ENCODE data around the gene PPP1CA. TPM values are rescaled to one million over a fixed set of nuclear protein-coding genes. Genes with fewer than 3 reads are reported as not detected.

The PPP1CA gene
- total RNA-seq, 1 experiment from 2014 or later, result 238 TPM

DNA sequence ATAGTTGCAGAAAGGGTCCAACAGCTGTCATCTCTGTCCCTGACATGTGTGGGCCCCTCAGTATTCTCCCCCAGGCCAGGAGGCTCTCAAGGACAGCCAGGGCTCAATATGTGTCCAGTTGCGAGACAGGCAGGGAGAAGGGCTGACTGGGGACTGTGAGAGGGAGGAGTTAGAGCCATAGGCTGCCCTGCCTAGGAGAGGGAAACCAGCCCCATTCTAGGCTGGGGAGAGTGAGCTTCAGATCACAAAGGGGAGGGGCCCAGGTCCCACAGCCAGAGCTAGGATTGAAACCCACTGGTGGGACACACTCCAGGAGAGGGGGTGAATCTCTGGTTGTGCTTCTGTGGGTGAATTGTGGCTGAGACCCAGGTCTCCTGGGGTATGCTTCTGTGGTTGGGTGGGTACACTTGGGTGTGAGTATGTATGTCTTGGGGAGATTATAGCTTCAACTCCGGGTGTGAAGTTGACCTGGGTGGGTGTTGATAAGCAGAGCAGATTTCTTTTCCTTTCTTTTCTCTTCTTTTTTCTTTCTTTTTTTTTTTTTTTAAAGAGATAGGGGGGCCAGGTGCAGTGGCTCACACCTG, 11.7 kb upstream of the PPP1CA start:
- Histone ChIP-seq H3K4me3 (replicated peaks in 1 of 2; ENCODE audit: low read depth in 1 of 2, low read length in 2 of 2) (no peak overlapping the region), H3K9me2 (ENCODE audit: insufficient read depth) (no peaks in the 10 kb centered on the region), H4K20me1 (ENCODE audit: insufficient read depth) (no peaks in the 10 kb centered on the region), H3K4me1 (ENCODE audit: control insufficient read depth in 1 of 2, insufficient read depth in 2 of 2, low read length in 2 of 2) (peaks cover 14 to 31% of the 10 kb centered on the region in 2 experiments; a peak in 3 of 4 replicates), H3K27ac (ENCODE audit: low read depth, low read length) (no peak overlapping the region), H3K36me3 (ENCODE audit: control insufficient read depth in 1 of 2, insufficient read depth in 2 of 2, low read length in 2 of 2) (no peaks in the 10 kb centered on the region), H2AFZ (ENCODE audit: low read depth, low read length, poor library complexity, severe bottlenecking) (no peak overlapping the region), H3K27me3 (ENCODE audit: insufficient read depth, low read length) (no peaks in the 10 kb centered on the region), H3K4me2 (ENCODE audit: low read length) (no peak overlapping the region), H3K9ac (ENCODE audit: low read length) (no peak overlapping the region), H3K79me2 (ENCODE audit: insufficient read depth, low read length) (no peaks in the 10 kb centered on the region), H3K9me3 (ENCODE audit: control insufficient read depth in 1 of 2, insufficient read depth in 1 of 2, low read depth in 1 of 2, low read length in 2 of 2) (no peaks in the 10 kb centered on the region)
- ChIA-PET POLR2A (interaction anchor here (1.9 kb wide), 1 partner anchor 12 kb away, joined by 5 read pairs; the partner anchor contains the start of gene PPP1CA), RAD21 (ENCODE audit: low non-redundant PET in 1 of 2, low total read pairs in 2 of 2, uncharacterized antibody in 2 of 2, unreplicated experiment in 2 of 2) (interaction anchor here in 1 of 2 experiments (1.4 kb wide), 1 partner anchor 12 kb away, joined by 4 read pairs; the partner anchor contains the start of gene PPP1CA), CTCF (interaction anchor here (1.1 kb wide), 1 partner anchor 12 kb away, joined by 3 read pairs; the partner anchor contains the start of gene PPP1CA)
- DNase-seq (ENCODE audit: low read depth, low spot score), result no peak
- BruUV-seq (replicated peaks), result no TSS peak
- TF ChIP-seq ELF1 (IDR thresholded peaks at IDR 0.05; ENCODE audit: borderline replicate concordance, low read depth), result no peak
- TF ChIP-seq FOSL1 (IDR thresholded peaks at IDR 0.05; ENCODE audit: low read depth), result no peak
- no peak for TF ChIP-seq YY1 (IDR thresholded peaks at IDR 0.05; ENCODE audit: extremely low read depth, insufficient replicate concordance, low read depth, low read length)
- TF ChIP-seq, protein P1, sequence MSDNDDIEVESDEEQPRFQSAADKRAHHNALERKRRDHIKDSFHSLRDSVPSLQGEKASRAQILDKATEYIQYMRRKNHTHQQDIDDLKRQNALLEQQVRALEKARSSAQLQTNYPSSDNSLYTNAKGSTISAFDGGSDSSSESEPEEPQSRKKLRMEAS (IDR thresholded peaks at IDR 0.05), result no peak
- TF ChIP-seq TCF7L2 (IDR thresholded peaks at IDR 0.05; ENCODE audit: borderline replicate concordance, extremely low read depth, insufficient read depth, insufficient read length), result no peak
- TF ChIP-seq CEBPB (IDR thresholded peaks at IDR 0.05; ENCODE audit: low read depth), result no peak
- no peak for TF ChIP-seq POLR2AphosphoS5 (IDR thresholded peaks at IDR 0.05; ENCODE audit: low read depth, low read length)
- TF ChIP-seq ZNF274 (IDR thresholded peaks at IDR 0.05; ENCODE audit: low read depth, low read length), result no peak
- TF ChIP-seq JUND (IDR thresholded peaks at IDR 0.05), result no peak
- no peak for TF ChIP-seq EZH2 (IDR thresholded peaks at IDR 0.05)
- TF ChIP-seq EZH2phosphoT487 (IDR thresholded peaks at IDR 0.05; ENCODE audit: borderline replicate concordance), result no peak
- TF ChIP-seq, protein P2, sequence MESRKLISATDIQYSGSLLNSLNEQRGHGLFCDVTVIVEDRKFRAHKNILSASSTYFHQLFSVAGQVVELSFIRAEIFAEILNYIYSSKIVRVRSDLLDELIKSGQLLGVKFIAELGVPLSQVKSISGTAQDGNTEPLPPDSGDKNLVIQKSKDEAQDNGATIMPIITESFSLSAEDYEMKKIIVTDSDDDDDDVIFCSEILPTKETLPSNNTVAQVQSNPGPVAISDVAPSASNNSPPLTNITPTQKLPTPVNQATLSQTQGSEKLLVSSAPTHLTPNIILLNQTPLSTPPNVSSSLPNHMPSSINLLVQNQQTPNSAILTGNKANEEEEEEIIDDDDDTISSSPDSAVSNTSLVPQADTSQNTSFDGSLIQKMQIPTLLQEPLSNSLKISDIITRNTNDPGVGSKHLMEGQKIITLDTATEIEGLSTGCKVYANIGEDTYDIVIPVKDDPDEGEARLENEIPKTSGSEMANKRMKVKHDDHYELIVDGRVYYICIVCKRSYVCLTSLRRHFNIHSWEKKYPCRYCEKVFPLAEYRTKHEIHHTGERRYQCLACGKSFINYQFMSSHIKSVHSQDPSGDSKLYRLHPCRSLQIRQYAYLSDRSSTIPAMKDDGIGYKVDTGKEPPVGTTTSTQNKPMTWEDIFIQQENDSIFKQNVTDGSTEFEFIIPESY (IDR thresholded peaks at IDR 0.05; ENCODE audit: extremely low read depth, insufficient replicate concordance, low read length), result no peak
- TF ChIP-seq ZFX (IDR thresholded peaks at IDR 0.05), result no peak
- TF ChIP-seq, protein P3, sequence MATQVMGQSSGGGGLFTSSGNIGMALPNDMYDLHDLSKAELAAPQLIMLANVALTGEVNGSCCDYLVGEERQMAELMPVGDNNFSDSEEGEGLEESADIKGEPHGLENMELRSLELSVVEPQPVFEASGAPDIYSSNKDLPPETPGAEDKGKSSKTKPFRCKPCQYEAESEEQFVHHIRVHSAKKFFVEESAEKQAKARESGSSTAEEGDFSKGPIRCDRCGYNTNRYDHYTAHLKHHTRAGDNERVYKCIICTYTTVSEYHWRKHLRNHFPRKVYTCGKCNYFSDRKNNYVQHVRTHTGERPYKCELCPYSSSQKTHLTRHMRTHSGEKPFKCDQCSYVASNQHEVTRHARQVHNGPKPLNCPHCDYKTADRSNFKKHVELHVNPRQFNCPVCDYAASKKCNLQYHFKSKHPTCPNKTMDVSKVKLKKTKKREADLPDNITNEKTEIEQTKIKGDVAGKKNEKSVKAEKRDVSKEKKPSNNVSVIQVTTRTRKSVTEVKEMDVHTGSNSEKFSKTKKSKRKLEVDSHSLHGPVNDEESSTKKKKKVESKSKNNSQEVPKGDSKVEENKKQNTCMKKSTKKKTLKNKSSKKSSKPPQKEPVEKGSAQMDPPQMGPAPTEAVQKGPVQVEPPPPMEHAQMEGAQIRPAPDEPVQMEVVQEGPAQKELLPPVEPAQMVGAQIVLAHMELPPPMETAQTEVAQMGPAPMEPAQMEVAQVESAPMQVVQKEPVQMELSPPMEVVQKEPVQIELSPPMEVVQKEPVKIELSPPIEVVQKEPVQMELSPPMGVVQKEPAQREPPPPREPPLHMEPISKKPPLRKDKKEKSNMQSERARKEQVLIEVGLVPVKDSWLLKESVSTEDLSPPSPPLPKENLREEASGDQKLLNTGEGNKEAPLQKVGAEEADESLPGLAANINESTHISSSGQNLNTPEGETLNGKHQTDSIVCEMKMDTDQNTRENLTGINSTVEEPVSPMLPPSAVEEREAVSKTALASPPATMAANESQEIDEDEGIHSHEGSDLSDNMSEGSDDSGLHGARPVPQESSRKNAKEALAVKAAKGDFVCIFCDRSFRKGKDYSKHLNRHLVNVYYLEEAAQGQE (IDR thresholded peaks at IDR 0.05; ENCODE audit: low read depth), result no peak
- no peak for TF ChIP-seq RAD21 (IDR thresholded peaks at IDR 0.05; ENCODE audit: low read depth)
- TF ChIP-seq CBX3 (IDR thresholded peaks at IDR 0.05; ENCODE audit: low read depth), result no peak
- TF ChIP-seq, protein P4, sequence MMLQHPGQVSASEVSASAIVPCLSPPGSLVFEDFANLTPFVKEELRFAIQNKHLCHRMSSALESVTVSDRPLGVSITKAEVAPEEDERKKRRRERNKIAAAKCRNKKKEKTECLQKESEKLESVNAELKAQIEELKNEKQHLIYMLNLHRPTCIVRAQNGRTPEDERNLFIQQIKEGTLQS (IDR thresholded peaks at IDR 0.05), result no peak
- ATAC-seq, result no peak
- intact Hi-C loops (cut with micrococcal nuclease), result no loop called here
